ENCODE results near the gene SRGAP3.

- no peak for TF ChIP-seq ZFP30 (CRISPR knock-in tag; IDR thresholded peaks at IDR 0.05)
- TF ChIP-seq ZNF565 (CRISPR knock-in tag; conservative IDR thresholded peaks at IDR 0.05; ENCODE audit: low read depth): no peak
- TF ChIP-seq TCF4 (CRISPR knock-in tag; IDR thresholded peaks at IDR 0.05; ENCODE audit: borderline replicate concordance): no peak
- TF ChIP-seq ARNTL (CRISPR knock-in tag; IDR thresholded peaks at IDR 0.05; ENCODE audit: borderline replicate concordance, low read depth): no peak
- TF ChIP-seq CREB5 (CRISPR knock-in tag; IDR thresholded peaks at IDR 0.05; ENCODE audit: low read depth): no peak
- TF ChIP-seq, protein P1, sequence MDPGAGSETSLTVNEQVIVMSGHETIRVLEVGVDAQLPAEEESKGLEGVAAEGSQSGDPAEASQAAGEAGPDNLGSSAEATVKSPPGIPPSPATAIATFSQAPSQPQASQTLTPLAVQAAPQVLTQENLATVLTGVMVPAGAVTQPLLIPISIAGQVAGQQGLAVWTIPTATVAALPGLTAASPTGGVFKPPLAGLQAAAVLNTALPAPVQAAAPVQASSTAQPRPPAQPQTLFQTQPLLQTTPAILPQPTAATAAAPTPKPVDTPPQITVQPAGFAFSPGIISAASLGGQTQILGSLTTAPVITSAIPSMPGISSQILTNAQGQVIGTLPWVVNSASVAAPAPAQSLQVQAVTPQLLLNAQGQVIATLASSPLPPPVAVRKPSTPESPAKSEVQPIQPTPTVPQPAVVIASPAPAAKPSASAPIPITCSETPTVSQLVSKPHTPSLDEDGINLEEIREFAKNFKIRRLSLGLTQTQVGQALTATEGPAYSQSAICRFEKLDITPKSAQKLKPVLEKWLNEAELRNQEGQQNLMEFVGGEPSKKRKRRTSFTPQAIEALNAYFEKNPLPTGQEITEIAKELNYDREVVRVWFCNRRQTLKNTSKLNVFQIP (CRISPR knock-in tag; IDR thresholded peaks at IDR 0.05; ENCODE audit: borderline replicate concordance, low read depth): no peak
- TF ChIP-seq TSHZ2 (CRISPR knock-in tag; IDR thresholded peaks at IDR 0.05): no peak
- no peak for TF ChIP-seq TOX (CRISPR knock-in tag; IDR thresholded peaks at IDR 0.05; ENCODE audit: borderline replicate concordance)
Observed at GRCh38 chr3:9291821-9292410, 42.5 kb upstream of the SRGAP3 start.
